Measurements from ENCODE around the gene GBP6.
"Not testable (repeated sequence)": the region's sequence is repeated elsewhere in the genome, so short reads cannot be mapped to it uniquely, and the experiment has no call there.

GBP6 gene

GRCh38 chr1:89373810-89374209 lies 10.0 kb downstream of the GBP6 start:
- not testable (repeated sequence) for ATAC-seq, DNase-seq

- ATAC-seq = no peak
These were observed 14.1 kb downstream of the GBP6 start for GRCh38 chr1:89378001-89378400.

GRCh38 chr1:89381618-89382017 lies 17.8 kb downstream of the GBP6 start:
- DNase-seq = no peak
- no peak for ATAC-seq

More at GRCh38 chr1:89378001-89378400, 14.1 kb downstream of the GBP6 start:
- DNase-seq = no peak

GRCh38 chr1:89382479-89382878 lies 18.6 kb downstream of the GBP6 start:
- ATAC-seq = peak; percentile 76
- DNase-seq = no peak

GRCh38 chr1:89383185-89383584 lies 19.3 kb downstream of the GBP6 start:
- DNase-seq = no peak
- ATAC-seq = no peak

GRCh38 chr1:89390707-89391106 lies 26.8 kb downstream of the GBP6 start:
- no peak for DNase-seq
- ATAC-seq = no peak

GRCh38 chr1:89391686-89392085 lies 27.8 kb downstream of the GBP6 start:
- ATAC-seq (no peak), DNase-seq (no peak)

GRCh38 chr1:89394851-89395250 lies 31.0 kb downstream of the GBP6 start:
- DNase-seq (no peak), ATAC-seq (no peak)

- no peak for ATAC-seq
- no peak for DNase-seq
These were observed 33.0 kb downstream of the GBP6 start for GRCh38 chr1:89396902-89397301.

- ATAC-seq = no peak
- DNase-seq = no peak
These were observed 41.5 kb downstream of the GBP6 start for GRCh38 chr1:89405275-89405929.

- no peak for DNase-seq
- ATAC-seq = no peak
These were observed 43.5 kb downstream of the GBP6 start for GRCh38 chr1:89407360-89407759.

GRCh38 chr1:89407768-89408167 lies 43.9 kb downstream of the GBP6 start:
- ATAC-seq, DNase-seq: not testable (repeated sequence)

- no peak for DNase-seq
- no peak for ATAC-seq
These were observed 61.2 kb downstream of the GBP6 start for GRCh38 chr1:89425056-89425455.

GRCh38 chr1:89429062-89429461 lies 65.2 kb downstream of the GBP6 start:
- no peak for ATAC-seq
- DNase-seq = no peak

- ATAC-seq, DNase-seq: not testable (repeated sequence)
These were observed 65.8 kb downstream of the GBP6 start for GRCh38 chr1:89429681-89430080.

- DNase-seq (no peak), ATAC-seq (no peak)
These were observed 69.6 kb downstream of the GBP6 start for GRCh38 chr1:89433421-89433820.

- DNase-seq (peak; percentile 15), ATAC-seq (peak; percentile 94)
These were observed 70.4 kb downstream of the GBP6 start for GRCh38 chr1:89434058-89434780.
